Panc1 (cell line): ENCODE data around the gene MYH10. TPM values are rescaled to one million over a fixed set of nuclear protein-coding genes. Genes with fewer than 3 reads are reported as not detected.

Experiments
- ATAC-seq: fragments of 200-7000 bp; cut with Tn5 transposase; 2 replicates; pipeline ENCODE4 v1.9.1; 2020; ENCODE audit warnings: mild to moderate bottlenecking, moderate library complexity
- BruUV-seq: library from RNA; stranded (reverse); fragments of 400-500 nt; replicated peaks from 2 replicates; lab custom pipeline; 2021; lab: Mats Ljungman, UMichigan
- CTCF ChIA-PET: fragments of 300-600 bp; sonication (Branson Sonifier 250); formaldehyde crosslinking; loops from one replicate; lab custom pipeline; 2022; ENCODE audit warnings: antibody characterized with exemption; lab: Charles Lee
- POLR2A ChIA-PET: fragments of 300-600 bp; sonication (Branson Sonifier 250); formaldehyde crosslinking; loops from one replicate; lab custom pipeline; 2022; ENCODE audit warnings: antibody characterized with exemption; lab: Charles Lee
- DNase-seq: peaks from one replicate; pipeline ENCODE4 v3.0.0-alpha.2; 2010; ENCODE audit warnings: low read depth, low spot score
- H3K27ac ChIP-seq: 2 replicates; pipeline ENCODE4 v1.5.1; 2011; ENCODE audit warnings: mild to moderate bottlenecking, low read length, inconsistent platforms
- H3K27me3 ChIP-seq: fragments of 200-500 bp; sonication (Bioruptor generic); 2 replicates; pipeline ENCODE4 v1.6.0; 2014; ENCODE audit warnings: low read length, inconsistent platforms; ENCODE audit not compliant: control insufficient read depth, insufficient read depth
- H3K36me3 ChIP-seq: fragments of 200-500 bp; sonication (Bioruptor generic); 2 replicates; pipeline ENCODE4 v1.5.1; 2014; ENCODE audit warnings: inconsistent platforms, mild to moderate bottlenecking, low read length, moderate library complexity; ENCODE audit not compliant: control insufficient read depth, insufficient read depth
- H3K4me1 ChIP-seq: 2 replicates; pipeline ENCODE4 v1.5.1; 2011; ENCODE audit warnings: inconsistent platforms, mild to moderate bottlenecking, low read length, moderate library complexity; ENCODE audit not compliant: control insufficient read depth, insufficient read depth
- H3K4me3 ChIP-seq, 2 experiments: 2 replicates each; pipeline ENCODE4 v1.5.1; 2011 to 2012; ENCODE audit warnings: low read depth in 2 of 2, low read length in 2 of 2, mild to moderate bottlenecking in 2 of 2, inconsistent platforms in 1 of 2, moderate library complexity in 1 of 2
- H3K9me3 ChIP-seq: fragments of 200-500 bp; sonication (Bioruptor generic); 2 replicates; pipeline ENCODE4 v1.5.1; 2014; ENCODE audit warnings: low read depth, mild to moderate bottlenecking, inconsistent platforms, low read length, moderate library complexity; ENCODE audit not compliant: control insufficient read depth, insufficient read depth
- POLR2AphosphoS5 ChIP-seq: IDR thresholded peaks from 2 replicates; pipeline ENCODE4 v1.6.1; 2012; ENCODE audit warnings: mild to moderate bottlenecking, low read depth, low read length, moderate library complexity
- SIN3A ChIP-seq: IDR thresholded peaks from 2 replicates; pipeline ENCODE4 v1.6.1; 2012; ENCODE audit warnings: low read depth, mild to moderate bottlenecking, low read length, moderate library complexity, borderline replicate concordance; ENCODE audit not compliant: insufficient read depth
- TCF7L2 ChIP-seq: IDR thresholded peaks from 2 replicates; pipeline ENCODE4 v1.6.1; 2011; ENCODE audit warnings: mild to moderate bottlenecking, low read depth, low read length, inconsistent platforms
- in situ Hi-C: cut with HindIII; loops from 2 replicates; pipeline ENCODE4 v1.10.0; 2016; ENCODE audit warnings: low sequenced_read_pairs, low pct_unique_long_range_greater_than_20kb
- intact Hi-C: fragments of 100-400 bp; cut with micrococcal nuclease; formaldehyde crosslinking; loops from one replicate; pipeline ENCODE4 v1.10.0; 2022; ENCODE audit not compliant: unreplicated experiment
- total RNA-seq: library from RNA; stranded (reverse); gene quantifications from one replicate; pipeline ENCODE4 v1.2.1, GENCODE V29; 2021; ENCODE audit not compliant: unreplicated experiment
- TF ChIP-seq, protein P1 (sequence below), 2 experiments: IDR thresholded peaks; 2 replicates each; pipeline ENCODE4 v1.6.1; 2011 to 2012; ENCODE audit warnings: low read depth in 2 of 2, control low read depth in 1 of 2, low read length in 1 of 2, mild to moderate bottlenecking in 1 of 2, moderate library complexity in 1 of 2; ENCODE audit not compliant: insufficient read depth in 1 of 2
- TF ChIP-seq, protein P2 (sequence below): fragments of 450-650 bp; IDR thresholded peaks from 2 replicates; pipeline ENCODE4 v1.5.1; 2017; ENCODE audit warnings: mild to moderate bottlenecking

MYH10 gene
- total RNA-seq, 1 experiment from 2014 or later: 36.5 TPM

DNA sequence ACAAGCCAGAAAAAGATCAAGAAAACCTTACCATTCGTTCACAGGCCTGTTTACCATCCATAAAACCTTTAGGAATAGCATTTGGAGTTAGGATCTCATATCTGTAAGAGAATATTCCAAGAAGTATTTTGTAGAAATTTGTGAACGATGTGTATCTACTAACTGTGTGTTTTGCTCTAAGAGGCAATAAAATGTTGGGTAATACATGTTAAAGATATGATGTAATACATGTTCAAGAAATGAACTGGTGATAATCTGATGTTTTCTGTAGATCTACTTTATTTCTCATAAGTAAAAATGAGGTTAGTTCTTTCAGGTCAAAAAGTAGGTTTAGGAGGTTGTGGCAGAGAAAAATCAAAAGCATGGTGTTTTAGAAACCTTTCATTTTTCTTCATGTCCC lies 111.7 kb downstream of the MYH10 start:
- BruUV-seq: no TSS peak
- Histone ChIP-seq H3K27me3 (no peaks in the 10 kb centered on the region), H3K4me1 (no peaks in the 10 kb centered on the region), H3K36me3 (peaks cover 3% of the 10 kb centered on the region), H3K4me3 (no peak overlapping the region), H3K9me3 (no peaks in the 10 kb centered on the region), H3K27ac (no peak overlapping the region)
- ATAC-seq (no peak), DNase-seq (no peak)
- CTCF ChIA-PET: no interaction called here
- intact Hi-C loops (no loop called here), in situ Hi-C loops (no loop called here)
- TF ChIP-seq, protein P1, sequence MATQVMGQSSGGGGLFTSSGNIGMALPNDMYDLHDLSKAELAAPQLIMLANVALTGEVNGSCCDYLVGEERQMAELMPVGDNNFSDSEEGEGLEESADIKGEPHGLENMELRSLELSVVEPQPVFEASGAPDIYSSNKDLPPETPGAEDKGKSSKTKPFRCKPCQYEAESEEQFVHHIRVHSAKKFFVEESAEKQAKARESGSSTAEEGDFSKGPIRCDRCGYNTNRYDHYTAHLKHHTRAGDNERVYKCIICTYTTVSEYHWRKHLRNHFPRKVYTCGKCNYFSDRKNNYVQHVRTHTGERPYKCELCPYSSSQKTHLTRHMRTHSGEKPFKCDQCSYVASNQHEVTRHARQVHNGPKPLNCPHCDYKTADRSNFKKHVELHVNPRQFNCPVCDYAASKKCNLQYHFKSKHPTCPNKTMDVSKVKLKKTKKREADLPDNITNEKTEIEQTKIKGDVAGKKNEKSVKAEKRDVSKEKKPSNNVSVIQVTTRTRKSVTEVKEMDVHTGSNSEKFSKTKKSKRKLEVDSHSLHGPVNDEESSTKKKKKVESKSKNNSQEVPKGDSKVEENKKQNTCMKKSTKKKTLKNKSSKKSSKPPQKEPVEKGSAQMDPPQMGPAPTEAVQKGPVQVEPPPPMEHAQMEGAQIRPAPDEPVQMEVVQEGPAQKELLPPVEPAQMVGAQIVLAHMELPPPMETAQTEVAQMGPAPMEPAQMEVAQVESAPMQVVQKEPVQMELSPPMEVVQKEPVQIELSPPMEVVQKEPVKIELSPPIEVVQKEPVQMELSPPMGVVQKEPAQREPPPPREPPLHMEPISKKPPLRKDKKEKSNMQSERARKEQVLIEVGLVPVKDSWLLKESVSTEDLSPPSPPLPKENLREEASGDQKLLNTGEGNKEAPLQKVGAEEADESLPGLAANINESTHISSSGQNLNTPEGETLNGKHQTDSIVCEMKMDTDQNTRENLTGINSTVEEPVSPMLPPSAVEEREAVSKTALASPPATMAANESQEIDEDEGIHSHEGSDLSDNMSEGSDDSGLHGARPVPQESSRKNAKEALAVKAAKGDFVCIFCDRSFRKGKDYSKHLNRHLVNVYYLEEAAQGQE (IDR thresholded peaks at IDR 0.05; ENCODE audit: insufficient read depth in 1 of 2, low read depth in 2 of 2, low read length in 1 of 2): no peak
- TF ChIP-seq SIN3A (no peak), TCF7L2 (no peak), POLR2AphosphoS5 (no peak)
- TF ChIP-seq, protein P2, sequence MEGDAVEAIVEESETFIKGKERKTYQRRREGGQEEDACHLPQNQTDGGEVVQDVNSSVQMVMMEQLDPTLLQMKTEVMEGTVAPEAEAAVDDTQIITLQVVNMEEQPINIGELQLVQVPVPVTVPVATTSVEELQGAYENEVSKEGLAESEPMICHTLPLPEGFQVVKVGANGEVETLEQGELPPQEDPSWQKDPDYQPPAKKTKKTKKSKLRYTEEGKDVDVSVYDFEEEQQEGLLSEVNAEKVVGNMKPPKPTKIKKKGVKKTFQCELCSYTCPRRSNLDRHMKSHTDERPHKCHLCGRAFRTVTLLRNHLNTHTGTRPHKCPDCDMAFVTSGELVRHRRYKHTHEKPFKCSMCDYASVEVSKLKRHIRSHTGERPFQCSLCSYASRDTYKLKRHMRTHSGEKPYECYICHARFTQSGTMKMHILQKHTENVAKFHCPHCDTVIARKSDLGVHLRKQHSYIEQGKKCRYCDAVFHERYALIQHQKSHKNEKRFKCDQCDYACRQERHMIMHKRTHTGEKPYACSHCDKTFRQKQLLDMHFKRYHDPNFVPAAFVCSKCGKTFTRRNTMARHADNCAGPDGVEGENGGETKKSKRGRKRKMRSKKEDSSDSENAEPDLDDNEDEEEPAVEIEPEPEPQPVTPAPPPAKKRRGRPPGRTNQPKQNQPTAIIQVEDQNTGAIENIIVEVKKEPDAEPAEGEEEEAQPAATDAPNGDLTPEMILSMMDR: no peak
- POLR2A ChIA-PET: no interaction called here

DNA sequence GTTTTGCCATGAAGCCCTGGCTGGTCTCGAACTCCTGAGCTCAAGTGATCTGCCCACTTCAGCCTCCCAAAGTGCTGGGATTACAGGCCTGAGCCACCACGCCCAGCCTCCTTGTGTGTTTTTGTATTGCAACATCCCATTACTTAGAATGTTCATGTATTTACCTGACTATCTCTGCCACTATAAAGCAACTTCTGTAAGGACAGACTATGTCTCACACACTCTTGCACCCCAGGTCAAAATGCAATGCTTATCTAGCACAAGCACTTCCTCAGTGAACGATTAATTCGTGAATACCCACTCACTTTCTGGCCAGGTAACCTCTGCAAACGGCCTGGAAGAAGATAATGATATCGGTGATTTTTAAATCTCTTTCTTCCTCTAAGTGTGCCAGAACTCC lies 112.2 kb downstream of the MYH10 start:
- DNase-seq (no peak), ATAC-seq (no peak)
- no peaks in the 10 kb centered on the region for H3K4me1 ChIP-seq
- CTCF ChIA-PET: no interaction called here
- in situ Hi-C loops (no loop called here), intact Hi-C loops (no loop called here)
- H3K4me3 ChIP-seq: no peak overlapping the region
- no peaks in the 10 kb centered on the region for H3K27me3 ChIP-seq
- POLR2A ChIA-PET: no interaction called here
- no peak overlapping the region for H3K27ac ChIP-seq
- H3K36me3 ChIP-seq: peaks cover 3% of the 10 kb centered on the region
- no TSS peak for BruUV-seq
- H3K9me3 ChIP-seq: no peaks in the 10 kb centered on the region
- no peak for TF ChIP-seq SIN3A
- TF ChIP-seq, protein P2: no peak
- TF ChIP-seq POLR2AphosphoS5: no peak
- no peak for TF ChIP-seq TCF7L2
- TF ChIP-seq, protein P1 (IDR thresholded peaks at IDR 0.05; ENCODE audit: insufficient read depth in 1 of 2, low read depth in 2 of 2, low read length in 1 of 2): no peak
